Measurements from ENCODE around the gene AKAP13.

Gene AKAP13

GRCh38 chr15:85692873-85693272 is 312.5 kb downstream of the AKAP13 start:
- peak in 1 of 56 donors; percentile 1 for DNase-seq

GRCh38 chr15:85693277-85693676 is 312.9 kb downstream of the AKAP13 start:
- DNase-seq: no peak

GRCh38 chr15:85694091-85694490 is 313.7 kb downstream of the AKAP13 start:
- DNase-seq: no peak

- DNase-seq: no peak
These were observed 320.4 kb downstream of the AKAP13 start for GRCh38 chr15:85700767-85701166.

GRCh38 chr15:85702321-85703101 is 322.1 kb downstream of the AKAP13 start:
- no peak for DNase-seq

- peak in 4 of 56 donors; percentile 12 to 42 (median 32) for DNase-seq
These were observed 323.7 kb downstream of the AKAP13 start for GRCh38 chr15:85704066-85704465.

- no peak for DNase-seq
These were observed 324.5 kb downstream of the AKAP13 start for GRCh38 chr15:85704720-85705429.

GRCh38 chr15:85706779-85707518 is 326.5 kb downstream of the AKAP13 start:
- no peak for DNase-seq

- DNase-seq: no peak
These were observed 327.3 kb downstream of the AKAP13 start for GRCh38 chr15:85707519-85708338.

- no peak for DNase-seq
These were observed 328.1 kb downstream of the AKAP13 start for GRCh38 chr15:85708402-85708941.

GRCh38 chr15:85709250-85709649 is 328.8 kb downstream of the AKAP13 start:
- DNase-seq: no peak

- no peak for DNase-seq
These were observed 330.0 kb downstream of the AKAP13 start for GRCh38 chr15:85710340-85710842.

- DNase-seq: peak in 6 of 56 donors; percentile 7 to 40 (median 20)
These were observed 331.3 kb downstream of the AKAP13 start for GRCh38 chr15:85711580-85712192.

GRCh38 chr15:85716261-85716660 is 335.9 kb downstream of the AKAP13 start:
- DNase-seq: no peak

- no peak for DNase-seq
These were observed 336.8 kb downstream of the AKAP13 start for GRCh38 chr15:85717212-85717611.

GRCh38 chr15:85718271-85718971 is 338.0 kb downstream of the AKAP13 start:
- no peak for DNase-seq

GRCh38 chr15:85718981-85719380 is 338.6 kb downstream of the AKAP13 start:
- no peak for DNase-seq

GRCh38 chr15:85722374-85723152 is 342.2 kb downstream of the AKAP13 start:
- no peak for DNase-seq

All from nucleus accumbens (tissue), 56 donors.